HG03280 (cell line): ENCODE results near the gene HCCS.
"Not testable (repeated sequence)": the region's sequence is repeated elsewhere in the genome, so short reads cannot be mapped to it uniquely, and the experiment has no call there.

Experiments used
- ATAC-seq: cut with Tn5 transposase; IDR thresholded peaks from one replicate; pipeline ENCODE4 v1.9.1; 2021; ENCODE audit warnings: mild to moderate bottlenecking, moderate library complexity; ENCODE audit not compliant: unreplicated experiment

The HCCS gene

DNA sequence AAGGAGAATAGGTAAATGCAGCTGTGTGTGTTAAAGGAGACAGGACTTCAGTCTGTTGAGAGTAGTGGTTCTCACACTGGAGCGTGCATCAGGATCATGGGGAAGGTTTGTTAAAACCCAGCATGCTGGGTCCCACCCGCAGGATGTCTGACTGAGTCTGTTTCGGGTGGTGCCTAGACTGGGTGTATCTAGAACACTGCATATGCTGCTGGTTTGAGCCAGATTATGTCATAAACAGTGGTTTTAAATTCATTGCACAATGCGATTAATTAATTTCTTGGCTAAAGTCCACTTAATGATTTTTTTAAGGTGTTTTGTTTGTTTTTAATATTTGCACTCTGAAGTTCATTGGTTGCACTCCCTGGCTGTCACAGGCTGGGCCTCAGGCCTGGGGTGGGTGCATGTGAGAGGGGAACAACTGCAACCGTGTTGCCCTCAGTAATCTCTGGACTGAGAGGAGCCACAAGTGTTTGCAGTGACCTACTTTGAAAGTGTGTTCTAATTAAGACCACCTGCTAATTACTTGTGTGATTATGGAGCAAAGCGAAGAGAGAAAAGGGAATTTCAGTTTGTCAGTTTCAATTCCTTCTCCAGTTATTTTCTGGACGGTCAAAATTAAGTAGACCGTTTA, 8.3 kb downstream of the HCCS start:
- ATAC-seq: no peak

GRCh38 chrX:11123087-11123486, 12.0 kb downstream of the HCCS start:
- ATAC-seq: not testable (repeated sequence)

DNA sequence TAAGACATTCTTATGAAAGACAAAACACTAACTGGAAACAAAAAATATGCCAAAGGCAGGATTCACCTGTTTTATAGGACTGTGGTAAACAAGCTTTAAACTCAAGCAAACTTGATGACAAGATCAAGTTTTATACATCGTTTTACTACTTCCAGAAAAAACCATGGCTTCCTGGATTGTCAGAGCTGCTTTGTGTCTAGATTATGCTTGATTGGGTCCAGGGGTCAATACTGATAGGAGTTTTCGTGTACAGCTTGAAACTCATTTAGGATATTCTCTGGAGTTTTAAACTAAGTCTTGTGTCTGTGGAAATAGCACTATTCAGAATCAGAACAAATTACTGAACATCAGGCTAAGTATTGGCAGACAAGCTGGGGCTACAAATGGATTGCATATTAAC, 13.0 kb downstream of the HCCS start:
- ATAC-seq: no peak

DNA sequence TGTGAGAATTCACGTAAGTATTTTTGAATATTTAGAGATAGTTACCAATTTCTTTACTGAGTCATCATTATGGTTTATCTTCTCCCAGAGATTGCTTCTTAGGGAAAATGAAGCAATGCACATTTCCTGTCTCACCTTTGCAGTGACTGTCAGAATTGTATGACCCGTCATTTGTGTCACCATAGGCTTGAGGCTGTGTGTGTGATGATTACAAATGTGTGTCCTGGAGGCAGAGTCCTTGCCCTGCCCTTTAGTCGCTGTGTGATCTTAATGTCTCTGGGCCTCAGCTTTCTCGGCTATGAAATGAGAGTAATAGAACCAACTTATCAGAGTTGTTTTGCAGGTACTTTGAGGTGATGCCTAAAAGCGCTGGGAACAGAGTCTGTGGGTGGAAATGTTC, 13.9 kb downstream of the HCCS start:
- ATAC-seq: no peak

DNA sequence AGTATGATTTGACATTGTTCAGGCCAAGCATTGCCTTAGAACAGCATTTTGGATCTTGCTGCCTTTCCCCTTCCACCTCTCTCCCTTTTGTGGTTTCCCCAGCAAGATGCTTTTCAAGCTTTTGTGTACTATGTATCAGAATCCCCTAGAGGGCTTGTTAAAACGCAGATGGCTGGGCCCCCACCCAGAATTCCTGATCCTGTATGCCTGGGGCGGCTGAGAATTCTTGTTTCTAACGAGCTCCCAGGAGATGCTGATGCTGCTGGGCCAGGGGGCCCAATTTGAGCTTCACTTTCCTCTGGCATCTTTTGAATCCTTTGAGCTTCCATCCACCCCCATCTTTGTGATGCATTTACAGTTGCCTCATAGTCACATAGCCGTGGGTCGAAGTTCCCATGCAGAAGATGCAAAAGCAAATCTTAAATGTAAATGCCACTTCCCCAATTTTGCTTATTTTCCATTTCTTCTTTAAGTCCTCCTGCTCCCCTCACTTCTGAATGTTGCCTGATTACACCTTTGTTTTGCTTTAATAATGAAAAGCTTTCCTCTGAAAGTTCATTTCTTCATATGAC, 18.5 kb downstream of the HCCS start:
- ATAC-seq: no peak

DNA sequence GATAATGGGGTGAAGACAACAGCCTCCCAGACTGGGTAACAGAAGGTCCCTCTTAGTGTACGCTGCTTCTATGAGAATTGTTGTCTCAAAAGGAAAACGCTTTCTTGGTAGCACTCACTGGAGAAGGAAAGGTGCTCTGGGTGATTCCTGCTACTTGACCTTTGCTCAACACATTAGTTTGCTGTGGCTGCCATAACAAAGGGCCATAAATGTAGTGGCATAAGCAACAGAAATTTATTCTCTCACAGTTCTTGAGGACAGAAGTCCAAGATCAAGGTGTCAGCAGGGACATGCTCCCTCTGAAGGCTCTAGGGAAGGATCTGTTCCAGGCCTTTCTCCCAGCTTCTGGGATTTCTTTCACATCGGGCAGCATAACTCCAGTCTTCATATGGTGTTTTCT, 19.0 kb downstream of the HCCS start:
- no peak for ATAC-seq

DNA sequence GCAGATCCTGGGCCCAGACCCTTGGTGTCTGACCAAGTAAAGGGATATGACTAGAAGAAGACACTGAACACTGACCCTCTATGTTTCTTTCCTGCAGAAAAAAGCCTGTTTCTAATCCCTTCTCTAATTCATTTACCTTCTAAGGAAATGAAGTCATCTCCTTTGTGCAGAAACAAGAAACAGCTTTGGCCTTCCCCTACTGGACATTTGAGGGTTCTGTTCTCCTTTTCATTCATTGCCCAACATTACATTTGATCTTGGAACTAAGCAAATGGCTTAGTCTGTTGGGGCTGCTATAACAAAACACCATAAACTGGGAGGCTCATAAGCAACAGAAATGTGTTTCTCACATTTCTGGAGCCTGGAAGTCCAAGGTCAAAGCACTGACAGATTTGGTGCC, 20.0 kb downstream of the HCCS start:
- no peak for ATAC-seq

DNA sequence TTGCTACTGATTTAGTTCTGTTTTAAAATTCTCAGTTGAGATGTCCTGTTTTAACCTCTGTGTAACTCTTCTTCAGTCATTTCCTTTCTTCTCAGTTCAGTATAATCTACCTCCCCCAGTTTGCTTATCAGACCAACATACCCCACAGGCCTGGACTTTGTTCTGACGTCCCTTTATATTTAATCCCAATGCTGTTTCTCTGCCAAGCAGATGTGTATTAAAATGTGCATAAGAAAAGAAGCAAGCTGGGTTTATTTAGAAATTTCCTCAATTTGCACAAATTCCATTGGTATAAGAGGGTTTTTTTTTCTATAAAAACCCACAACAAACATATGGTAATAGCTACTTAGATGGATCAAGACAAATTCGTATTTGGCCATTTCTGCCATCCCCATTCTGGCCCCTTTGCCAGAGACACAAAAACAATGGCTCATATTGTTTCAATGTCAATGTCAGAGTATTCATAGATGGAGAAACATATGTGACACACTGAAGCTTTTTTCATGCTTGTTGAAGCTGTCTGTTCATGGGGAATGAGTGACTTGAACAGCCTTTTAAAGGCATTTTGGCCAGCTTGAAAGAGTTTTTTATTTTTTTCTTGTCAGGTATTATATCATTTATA, 24.5 kb downstream of the HCCS start:
- ATAC-seq: no peak

GRCh38 chrX:11137543-11138139, 26.5 kb downstream of the HCCS start:
- no peak for ATAC-seq

GRCh38 chrX:11138498-11139390, 27.6 kb downstream of the HCCS start:
- no peak for ATAC-seq

DNA sequence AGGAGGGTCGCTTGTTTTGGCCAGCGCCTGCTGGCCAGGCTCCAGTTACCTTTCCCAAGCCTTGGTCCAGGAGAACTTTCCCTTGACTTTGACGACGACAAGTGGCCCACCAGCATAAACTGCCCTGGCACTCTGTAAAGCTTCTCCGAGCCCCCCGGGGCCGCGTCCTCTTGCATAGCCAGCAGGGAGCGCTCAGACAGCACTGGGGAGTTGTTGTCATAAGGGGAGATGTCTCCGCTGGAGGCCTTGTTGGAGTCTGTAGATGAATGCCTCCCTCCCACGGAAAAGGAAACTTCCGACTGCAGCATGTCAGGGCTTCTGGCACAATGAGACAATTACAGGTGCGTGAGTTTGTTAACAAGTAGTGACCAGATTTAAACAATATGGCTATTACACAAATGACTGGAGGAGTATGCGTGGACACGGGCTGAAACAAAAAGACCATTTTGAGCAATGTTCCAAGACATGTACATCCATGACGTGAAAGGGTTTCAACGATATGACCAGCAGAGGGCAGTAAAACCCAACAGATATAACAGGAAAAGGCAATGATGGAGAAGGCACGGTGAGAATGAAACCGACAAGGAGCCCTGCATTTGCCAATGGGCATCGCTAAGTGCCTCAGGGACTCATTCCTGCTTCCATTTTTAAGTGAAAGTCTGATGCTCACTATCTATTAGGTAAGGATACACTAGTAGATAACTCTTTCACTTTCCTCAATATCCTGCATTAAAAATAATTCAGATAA, 33.0 kb downstream of the HCCS start:
- peak; percentile 77 for ATAC-seq

DNA sequence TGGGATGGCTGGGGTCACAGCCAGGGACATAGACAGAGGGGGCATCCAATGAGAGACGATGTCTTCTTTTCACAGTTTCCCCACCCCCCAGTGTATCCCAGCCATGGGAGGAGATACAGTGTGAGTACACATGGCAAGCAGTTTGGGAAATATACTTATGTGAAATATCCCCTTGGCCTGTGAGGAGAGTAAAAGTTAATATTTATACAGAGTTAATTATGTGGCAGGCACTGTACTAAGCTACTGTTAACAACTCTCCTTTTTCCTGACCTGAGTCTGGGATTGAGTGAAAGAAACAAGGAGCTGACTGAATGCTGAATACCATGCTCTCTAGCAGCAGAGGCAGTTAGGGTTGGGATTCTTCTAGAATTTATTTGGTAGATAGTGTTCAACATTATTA, 35.3 kb downstream of the HCCS start:
- ATAC-seq: no peak

DNA sequence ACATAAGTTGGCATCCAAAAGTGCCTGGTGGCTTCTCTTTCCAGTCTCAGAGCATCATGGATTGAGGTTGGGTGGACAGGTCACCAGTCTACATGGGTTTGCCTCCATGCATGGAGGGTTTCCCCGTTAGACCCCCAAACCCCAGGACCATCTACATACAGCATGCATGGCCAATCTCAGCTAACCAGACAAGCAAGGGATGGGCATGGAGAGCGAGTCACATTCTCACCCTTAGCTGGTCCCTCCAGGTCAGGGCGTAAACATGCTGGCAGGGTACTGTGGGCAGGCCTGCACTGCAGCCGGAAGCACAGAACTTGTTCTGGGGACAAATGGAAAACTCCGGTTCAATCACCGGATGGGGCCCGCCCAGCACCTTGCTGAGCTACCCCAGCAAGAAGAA, 37.3 kb downstream of the HCCS start:
- ATAC-seq: no peak

GRCh38 chrX:11151799-11152559, 40.8 kb downstream of the HCCS start:
- ATAC-seq: no peak

GRCh38 chrX:11159149-11159548, 48.0 kb downstream of the HCCS start:
- no peak for ATAC-seq

- no peak for ATAC-seq
Measured at GRCh38 chrX:11164433-11164832, 53.3 kb downstream of the HCCS start.

DNA sequence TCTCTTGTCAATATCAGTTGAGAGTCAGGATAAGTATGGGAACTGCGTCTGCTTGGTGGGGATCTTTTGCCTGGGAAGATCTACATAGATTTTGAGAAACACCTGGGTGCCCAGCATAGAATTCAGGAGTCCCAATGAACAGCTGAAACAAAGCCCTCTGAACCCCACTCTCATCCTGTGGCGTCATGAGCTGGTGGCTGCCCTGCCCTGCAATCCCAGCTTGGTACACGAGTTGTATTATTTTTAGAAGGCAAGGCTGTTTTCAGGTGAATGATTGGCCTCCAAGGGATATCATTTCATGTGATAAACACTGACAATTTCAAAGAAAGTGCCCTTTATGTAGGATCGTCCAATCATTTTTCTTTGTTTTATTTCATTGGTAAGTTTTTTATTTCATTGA, 60.8 kb downstream of the HCCS start:
- ATAC-seq: no peak

DNA sequence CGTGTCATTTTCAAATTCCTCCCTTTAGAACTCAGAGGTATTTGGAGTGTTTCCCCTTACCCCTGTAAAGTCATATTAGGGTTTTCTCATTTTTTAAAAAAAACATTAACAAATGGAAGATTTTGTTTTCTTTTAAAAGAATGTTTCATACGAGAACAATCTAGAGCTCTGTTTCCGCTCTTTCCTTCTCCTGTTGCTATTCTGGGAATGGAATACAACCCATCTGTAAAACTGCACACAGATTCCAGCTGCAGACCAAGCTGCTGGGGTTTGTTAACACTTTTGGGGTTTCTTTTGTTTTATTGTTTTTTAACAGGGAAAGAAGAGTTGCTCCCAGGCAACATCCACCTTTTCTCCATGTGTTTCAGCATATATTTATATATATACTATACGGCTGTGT, 61.3 kb downstream of the HCCS start:
- no peak for ATAC-seq
